Measurements from ENCODE around the gene DIPK1A.

GRCh38 chr1:92993581-92993980, 32.3 kb upstream of the DIPK1A start:
- no peak for TF ChIP-seq CTCF (IDR thresholded peaks at IDR 0.05)
- no peak for TF ChIP-seq POLR2A (IDR thresholded peaks at IDR 0.05)
